Measurements from ENCODE around the gene URGCP.

DNA sequence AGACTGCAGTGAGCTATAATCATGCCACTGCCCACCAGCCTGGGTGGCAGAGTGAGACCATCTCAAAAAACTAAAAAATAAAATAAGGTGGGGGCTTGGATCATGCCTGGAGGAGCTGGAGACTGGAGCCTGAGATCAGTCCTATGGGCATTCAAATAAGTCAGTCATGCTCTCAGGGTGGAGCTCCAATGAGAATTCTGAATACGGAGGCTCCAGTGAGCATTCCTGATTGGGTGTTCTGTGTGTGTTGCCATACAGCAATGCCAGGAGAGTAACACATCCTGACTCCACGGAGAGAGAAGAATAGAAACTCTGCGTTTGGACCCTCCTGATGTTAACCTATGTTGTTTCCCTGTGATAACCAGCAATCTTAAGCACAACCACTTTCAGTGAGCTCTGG is 35.9 kb upstream of the URGCP start:
- TF ChIP-seq, protein P1, sequence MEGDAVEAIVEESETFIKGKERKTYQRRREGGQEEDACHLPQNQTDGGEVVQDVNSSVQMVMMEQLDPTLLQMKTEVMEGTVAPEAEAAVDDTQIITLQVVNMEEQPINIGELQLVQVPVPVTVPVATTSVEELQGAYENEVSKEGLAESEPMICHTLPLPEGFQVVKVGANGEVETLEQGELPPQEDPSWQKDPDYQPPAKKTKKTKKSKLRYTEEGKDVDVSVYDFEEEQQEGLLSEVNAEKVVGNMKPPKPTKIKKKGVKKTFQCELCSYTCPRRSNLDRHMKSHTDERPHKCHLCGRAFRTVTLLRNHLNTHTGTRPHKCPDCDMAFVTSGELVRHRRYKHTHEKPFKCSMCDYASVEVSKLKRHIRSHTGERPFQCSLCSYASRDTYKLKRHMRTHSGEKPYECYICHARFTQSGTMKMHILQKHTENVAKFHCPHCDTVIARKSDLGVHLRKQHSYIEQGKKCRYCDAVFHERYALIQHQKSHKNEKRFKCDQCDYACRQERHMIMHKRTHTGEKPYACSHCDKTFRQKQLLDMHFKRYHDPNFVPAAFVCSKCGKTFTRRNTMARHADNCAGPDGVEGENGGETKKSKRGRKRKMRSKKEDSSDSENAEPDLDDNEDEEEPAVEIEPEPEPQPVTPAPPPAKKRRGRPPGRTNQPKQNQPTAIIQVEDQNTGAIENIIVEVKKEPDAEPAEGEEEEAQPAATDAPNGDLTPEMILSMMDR (IDR thresholded peaks at IDR 0.05), result no peak
- no peak for TF ChIP-seq POLR2A (IDR thresholded peaks at IDR 0.05)

All from thyroid gland (tissue), 4 donors.